PFSK-1 (cell line): ENCODE measurements around the gene RBM38.

Experiments
- FOXP2 ChIP-seq: optimal IDR thresholded peaks from 2 replicates; pipeline ENCODE3; 2011; ENCODE audit warnings: borderline replicate concordance, control low read depth, inconsistent platforms; ENCODE audit not compliant: insufficient read depth; ENCODE audit errors: extremely low read length, extremely low read depth
- POLR2AphosphoS5 ChIP-seq: IDR thresholded peaks from 2 replicates; pipeline ENCODE4 v1.6.1; 2012; ENCODE audit warnings: low read depth, mild to moderate bottlenecking, control low read depth, low read length, moderate library complexity
- SIN3A ChIP-seq: IDR thresholded peaks from 2 replicates; pipeline ENCODE4 v1.6.1; 2012; ENCODE audit warnings: mild to moderate bottlenecking, low read length, moderate library complexity, borderline replicate concordance; ENCODE audit not compliant: insufficient read depth
- TAF1 ChIP-seq: IDR thresholded peaks from 2 replicates; pipeline ENCODE4 v1.6.1; 2012; ENCODE audit warnings: low read length, control low read depth, borderline replicate concordance; ENCODE audit not compliant: insufficient read depth
- TF ChIP-seq, protein P1 (sequence below), 2 experiments: IDR thresholded peaks; 2 replicates each; pipeline versions ENCODE4 v1.6.1 to v1.8.0; 2011 to 2012; ENCODE audit warnings: low read depth in 2 of 2, low read length in 2 of 2, control low read depth in 1 of 2, inconsistent platforms in 1 of 2, mild to moderate bottlenecking in 1 of 2, moderate library complexity in 1 of 2; ENCODE audit not compliant: insufficient read depth in 1 of 2

RBM38 gene

DNA sequence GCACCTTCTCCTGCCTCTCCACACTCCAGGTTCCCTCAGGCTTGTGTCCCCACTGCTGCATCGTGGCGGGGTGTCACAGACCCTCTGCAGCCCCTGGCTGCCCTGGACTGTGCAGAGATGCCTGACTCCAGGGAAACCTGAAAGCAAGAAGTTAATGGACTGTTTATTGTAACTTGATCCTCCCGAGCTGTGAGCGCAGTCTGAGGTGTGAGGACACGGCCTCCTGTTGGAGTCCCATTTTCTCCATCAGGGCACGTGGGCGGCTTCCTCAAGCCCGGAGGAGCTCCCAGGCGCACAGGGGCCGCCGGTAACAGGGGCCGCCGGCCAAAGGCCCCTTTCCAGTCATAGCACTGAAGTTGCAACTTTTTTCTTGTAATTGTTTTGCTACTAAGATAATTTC, 16.9 kb downstream of the RBM38 start:
- TF ChIP-seq POLR2AphosphoS5: no peak
- TF ChIP-seq, protein P1, sequence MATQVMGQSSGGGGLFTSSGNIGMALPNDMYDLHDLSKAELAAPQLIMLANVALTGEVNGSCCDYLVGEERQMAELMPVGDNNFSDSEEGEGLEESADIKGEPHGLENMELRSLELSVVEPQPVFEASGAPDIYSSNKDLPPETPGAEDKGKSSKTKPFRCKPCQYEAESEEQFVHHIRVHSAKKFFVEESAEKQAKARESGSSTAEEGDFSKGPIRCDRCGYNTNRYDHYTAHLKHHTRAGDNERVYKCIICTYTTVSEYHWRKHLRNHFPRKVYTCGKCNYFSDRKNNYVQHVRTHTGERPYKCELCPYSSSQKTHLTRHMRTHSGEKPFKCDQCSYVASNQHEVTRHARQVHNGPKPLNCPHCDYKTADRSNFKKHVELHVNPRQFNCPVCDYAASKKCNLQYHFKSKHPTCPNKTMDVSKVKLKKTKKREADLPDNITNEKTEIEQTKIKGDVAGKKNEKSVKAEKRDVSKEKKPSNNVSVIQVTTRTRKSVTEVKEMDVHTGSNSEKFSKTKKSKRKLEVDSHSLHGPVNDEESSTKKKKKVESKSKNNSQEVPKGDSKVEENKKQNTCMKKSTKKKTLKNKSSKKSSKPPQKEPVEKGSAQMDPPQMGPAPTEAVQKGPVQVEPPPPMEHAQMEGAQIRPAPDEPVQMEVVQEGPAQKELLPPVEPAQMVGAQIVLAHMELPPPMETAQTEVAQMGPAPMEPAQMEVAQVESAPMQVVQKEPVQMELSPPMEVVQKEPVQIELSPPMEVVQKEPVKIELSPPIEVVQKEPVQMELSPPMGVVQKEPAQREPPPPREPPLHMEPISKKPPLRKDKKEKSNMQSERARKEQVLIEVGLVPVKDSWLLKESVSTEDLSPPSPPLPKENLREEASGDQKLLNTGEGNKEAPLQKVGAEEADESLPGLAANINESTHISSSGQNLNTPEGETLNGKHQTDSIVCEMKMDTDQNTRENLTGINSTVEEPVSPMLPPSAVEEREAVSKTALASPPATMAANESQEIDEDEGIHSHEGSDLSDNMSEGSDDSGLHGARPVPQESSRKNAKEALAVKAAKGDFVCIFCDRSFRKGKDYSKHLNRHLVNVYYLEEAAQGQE (IDR thresholded peaks at IDR 0.05; ENCODE audit: insufficient read depth in 1 of 2, low read depth in 2 of 2, low read length in 2 of 2): no peak
- TF ChIP-seq SIN3A: no peak

DNA sequence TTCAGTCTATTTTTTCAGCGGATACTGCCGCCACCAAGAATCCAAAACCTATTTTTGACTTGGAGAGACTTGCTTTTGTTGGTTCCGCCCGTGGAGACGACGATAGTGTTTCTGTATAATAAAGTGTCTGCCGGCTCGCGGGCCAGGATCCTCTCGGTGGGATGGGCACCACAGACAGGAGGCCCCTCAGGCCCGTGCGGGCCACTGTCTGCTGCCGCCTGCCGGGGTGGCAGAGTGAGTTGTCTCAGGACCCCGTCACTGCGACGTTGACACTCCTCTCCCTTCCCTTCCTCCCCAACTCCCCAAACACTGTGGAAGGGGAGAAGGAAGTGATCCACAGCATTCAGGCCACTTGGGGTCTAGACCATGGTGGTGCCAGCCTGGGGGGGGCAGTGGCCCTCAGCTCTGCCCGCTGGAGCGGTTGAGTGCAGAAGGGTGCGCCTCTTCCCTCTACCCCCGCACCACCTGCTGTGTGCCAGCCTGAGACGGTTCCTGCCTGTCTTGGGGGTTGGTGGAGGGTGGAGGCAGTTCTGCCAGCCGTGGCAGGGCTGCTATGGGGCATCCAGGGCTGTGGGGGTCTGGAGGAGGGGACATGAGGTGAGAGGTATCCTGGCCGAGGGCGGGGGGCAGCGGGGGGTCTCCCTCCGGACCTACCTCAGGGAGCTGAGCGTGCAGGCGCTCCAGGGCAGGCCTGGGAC, 17.5 kb downstream of the RBM38 start:
- TF ChIP-seq POLR2AphosphoS5: no peak
- no peak for TF ChIP-seq FOXP2
- TF ChIP-seq, protein P1 (IDR thresholded peaks at IDR 0.05; ENCODE audit: insufficient read depth in 1 of 2, low read depth in 2 of 2, low read length in 2 of 2): no peak
- no peak for TF ChIP-seq SIN3A
- no peak for TF ChIP-seq TAF1

DNA sequence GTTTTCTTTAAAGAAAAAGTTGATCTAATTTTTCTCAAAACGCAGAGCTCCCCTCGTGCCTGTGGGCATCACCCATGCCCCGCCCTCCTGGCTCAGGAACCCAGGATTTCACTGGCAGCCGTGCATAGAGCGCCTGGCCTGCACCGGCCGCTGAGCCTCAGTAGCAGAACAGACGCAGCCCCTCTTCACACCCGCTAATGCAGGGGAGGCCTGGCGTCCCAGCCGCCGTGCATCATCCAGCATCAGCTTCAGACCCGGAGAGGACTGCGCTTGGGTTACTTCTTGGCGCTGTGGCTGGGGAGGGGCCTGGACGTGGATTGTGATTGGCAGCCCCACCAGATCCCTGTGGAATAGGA, 18.1 kb downstream of the RBM38 start:
- no peak for TF ChIP-seq POLR2AphosphoS5
- no peak for TF ChIP-seq SIN3A
- TF ChIP-seq FOXP2: no peak
- TF ChIP-seq, protein P1 (IDR thresholded peaks at IDR 0.05; ENCODE audit: insufficient read depth in 1 of 2, low read depth in 2 of 2, low read length in 2 of 2): no peak
- no peak for TF ChIP-seq TAF1

DNA sequence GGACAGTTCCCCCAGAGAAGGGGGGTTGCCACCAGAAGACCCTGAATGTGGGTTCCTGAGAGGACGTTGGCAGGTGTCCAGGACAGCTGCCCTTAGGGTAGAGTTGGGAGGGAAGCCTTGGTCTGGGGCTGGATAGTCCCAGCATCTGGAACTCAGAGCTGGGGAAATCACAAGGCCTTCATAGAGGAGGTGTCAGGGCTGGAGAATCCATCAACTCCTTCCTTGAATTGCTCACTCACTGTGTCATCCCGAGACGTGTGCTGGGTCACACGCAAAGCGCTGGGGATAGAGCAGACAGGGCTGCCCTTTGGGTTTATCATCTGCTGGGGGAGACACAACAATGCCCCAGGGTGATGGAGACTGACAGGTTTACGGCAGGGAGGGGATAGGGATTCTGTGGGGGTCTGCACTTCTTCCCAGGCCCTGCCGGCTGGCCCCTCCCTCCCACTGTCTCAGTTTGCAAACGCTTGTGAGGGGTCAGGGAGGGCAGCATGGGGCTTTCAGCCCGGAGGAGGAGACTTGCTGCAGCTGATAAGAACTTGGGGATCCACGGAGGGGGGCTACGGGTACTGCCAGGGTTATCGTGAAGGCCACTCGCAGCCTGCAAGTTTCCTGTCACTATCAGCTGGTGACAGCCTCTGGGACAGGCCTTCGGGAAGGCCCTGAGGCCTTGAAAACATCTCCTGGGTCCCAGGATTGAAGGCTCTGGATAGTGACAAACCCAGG, 18.6 kb downstream of the RBM38 start:
- TF ChIP-seq SIN3A (no peak), POLR2AphosphoS5 (no peak), FOXP2 (no peak), TAF1 (no peak)
- TF ChIP-seq, protein P1 (IDR thresholded peaks at IDR 0.05; ENCODE audit: insufficient read depth in 1 of 2, low read depth in 2 of 2, low read length in 2 of 2): no peak

DNA sequence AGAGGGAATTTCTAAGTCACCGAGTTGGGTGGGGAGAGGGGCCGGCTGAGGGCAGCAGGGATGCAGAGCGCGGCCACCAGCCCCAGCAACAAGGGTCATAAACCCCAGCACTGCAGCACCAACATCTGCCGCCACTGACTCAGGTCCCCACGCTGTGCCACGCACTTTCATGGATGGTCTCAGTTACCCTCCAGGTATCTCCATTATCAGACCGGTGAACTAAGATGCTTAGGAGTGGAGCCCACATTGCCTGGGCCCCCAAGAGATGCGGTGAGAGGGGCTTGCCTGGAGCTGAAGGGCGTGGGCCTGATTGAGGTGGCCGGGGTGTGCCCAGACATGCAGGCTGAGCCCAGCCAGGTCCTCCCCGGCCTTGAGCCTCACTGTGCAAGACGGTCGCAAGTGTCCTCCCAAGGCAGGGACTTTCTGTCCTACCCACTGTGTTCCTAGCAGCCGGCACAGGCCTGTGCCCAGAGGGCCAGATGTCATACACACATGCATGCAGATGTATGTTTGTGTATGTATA, 19.3 kb downstream of the RBM38 start:
- TF ChIP-seq POLR2AphosphoS5: no peak
- no peak for TF ChIP-seq SIN3A
- TF ChIP-seq, protein P1 (IDR thresholded peaks at IDR 0.05; ENCODE audit: insufficient read depth in 1 of 2, low read depth in 2 of 2, low read length in 2 of 2): no peak
- TF ChIP-seq TAF1: no peak
- no peak for TF ChIP-seq FOXP2
